GM18505 (cell line): ENCODE data around the gene DTX4.

Source experiments
- ATAC-seq: cut with Tn5 transposase; IDR thresholded peaks from one replicate; pipeline ENCODE4 v1.9.1; 2021; ENCODE audit not compliant: unreplicated experiment
- POLR2A ChIP-seq: IDR thresholded peaks from 4 replicates; pipeline ENCODE4 v1.6.1; 2011; ENCODE audit warnings: borderline replicate concordance; ENCODE audit not compliant: insufficient read depth, insufficient read length; ENCODE audit errors: extremely low read depth

DTX4 gene

GRCh38 chr11:59151761-59152160 is 20.2 kb upstream of the DTX4 start:
- ATAC-seq, result peak; percentile 51
- no peak for TF ChIP-seq POLR2A

- peak; percentile 72 for ATAC-seq
- no peak for TF ChIP-seq POLR2A
Observed at GRCh38 chr11:59152312-59152951, 19.5 kb upstream of the DTX4 start.

GRCh38 chr11:59154610-59155009 is 17.3 kb upstream of the DTX4 start:
- ATAC-seq, result no peak
- TF ChIP-seq POLR2A, result no peak

- TF ChIP-seq POLR2A, result no peak
Observed at GRCh38 chr11:59157433-59157832, 14.5 kb upstream of the DTX4 start.

GRCh38 chr11:59158206-59159068 is 13.5 kb upstream of the DTX4 start:
- TF ChIP-seq POLR2A, result no peak
- peak; percentile 80 for ATAC-seq

More at GRCh38 chr11:59157433-59157832, 14.5 kb upstream of the DTX4 start:
- ATAC-seq, result no peak

- TF ChIP-seq POLR2A, result no peak
- no peak for ATAC-seq
Observed at GRCh38 chr11:59164028-59164427, 7.9 kb upstream of the DTX4 start.

- no peak for TF ChIP-seq POLR2A
Observed at GRCh38 chr11:59172345-59173079, 580 bp downstream of the DTX4 start.

GRCh38 chr11:59173080-59173963 is 1.4 kb downstream of the DTX4 start:
- no peak for TF ChIP-seq POLR2A
- no peak for ATAC-seq

More at GRCh38 chr11:59172345-59173079, 580 bp downstream of the DTX4 start:
- ATAC-seq, result peak; percentile 34

- no peak for ATAC-seq
- no peak for TF ChIP-seq POLR2A
Observed at GRCh38 chr11:59173964-59174663, 2.2 kb downstream of the DTX4 start.

GRCh38 chr11:59174664-59175033 is 2.7 kb downstream of the DTX4 start:
- no peak for TF ChIP-seq POLR2A
- no peak for ATAC-seq

- ATAC-seq, result no peak
- no peak for TF ChIP-seq POLR2A
Observed at GRCh38 chr11:59175091-59175501, 3.2 kb downstream of the DTX4 start.

- no peak for TF ChIP-seq POLR2A
- no peak for ATAC-seq
Observed at GRCh38 chr11:59176330-59176729, 4.4 kb downstream of the DTX4 start.

- no peak for TF ChIP-seq POLR2A
- ATAC-seq, result no peak
Observed at GRCh38 chr11:59178402-59178801, 6.5 kb downstream of the DTX4 start.

GRCh38 chr11:59179121-59179520 is 7.2 kb downstream of the DTX4 start:
- ATAC-seq, result no peak
- TF ChIP-seq POLR2A, result no peak
